MCF 10A (cell line): ENCODE data around the gene TIMM22. TPM values are rescaled to one million over a fixed set of nuclear protein-coding genes. Genes with fewer than 3 reads are reported as not detected.

ENCODE experiments used
- BruUV-seq: library from RNA; stranded (reverse); fragments of 400-500 nt; replicated peaks from 2 replicates; lab custom pipeline; 2021; lab: Mats Ljungman, UMichigan
- CTCF ChIA-PET: fragments of 300-600 bp; sonication (Branson Sonifier 250); formaldehyde crosslinking; extraction: SDS; loops from one replicate; lab custom pipeline; 2021; ENCODE audit warnings: antibody characterized with exemption, inconsistent platforms; lab: Yijun Ruan, JAX
- POLR2A ChIA-PET: fragments of 300-600, 350-650 bp; sonication (Branson Sonifier 250); formaldehyde crosslinking; extraction: SDS; loops from one replicate; lab custom pipeline; 2020; ENCODE audit warnings: antibody characterized with exemption, inconsistent platforms; lab: Yijun Ruan, JAX
- DNase-seq: peaks from one replicate; pipeline ENCODE4 v3.0.0-alpha.2; 2018; ENCODE audit not compliant: unreplicated experiment
- H3K27ac Mint-ChIP-seq: one replicate; pipeline ENCODE4 v1.8.0; 2022; ENCODE audit warnings: mild to moderate bottlenecking, low read depth, mixed read lengths; ENCODE audit not compliant: unreplicated experiment
- H3K27me3 Mint-ChIP-seq: one replicate; pipeline ENCODE4 v1.8.0; 2022; ENCODE audit warnings: mixed read lengths; ENCODE audit not compliant: insufficient read depth, unreplicated experiment
- H3K36me3 Mint-ChIP-seq: one replicate; pipeline ENCODE4 v1.8.0; 2022; ENCODE audit warnings: mild to moderate bottlenecking, moderate library complexity, mixed read lengths; ENCODE audit not compliant: insufficient read depth, unreplicated experiment
- H3K4me1 Mint-ChIP-seq: one replicate; pipeline ENCODE4 v1.8.0; 2022; ENCODE audit warnings: mixed read lengths; ENCODE audit not compliant: insufficient read depth, unreplicated experiment
- H3K4me3 Mint-ChIP-seq: one replicate; pipeline ENCODE4 v1.8.0; 2022; ENCODE audit warnings: mild to moderate bottlenecking, moderate library complexity, mixed read lengths; ENCODE audit not compliant: unreplicated experiment
- H3K9me3 Mint-ChIP-seq: one replicate; pipeline ENCODE4 v1.8.0; 2022; ENCODE audit warnings: mixed read lengths; ENCODE audit not compliant: unreplicated experiment
- CTCF ChIP-seq: fragments of 200-600 bp; IDR thresholded peaks from one replicate; pipeline ENCODE4 v1.8.0; 2022; ENCODE audit warnings: antibody characterized with exemption, mild to moderate bottlenecking; ENCODE audit not compliant: unreplicated experiment
- intact Hi-C: fragments of 100-400 bp; cut with micrococcal nuclease; formaldehyde crosslinking; loops from 2 replicates; pipeline ENCODE4 v1.14.1; 2022
- total RNA-seq: library from RNA; stranded (reverse); gene quantifications from 2 replicates; pipeline ENCODE4 v1.2.3, GENCODE V29; 2022

TIMM22 gene
- total RNA-seq, 1 experiment from 2014 or later = 16.6 TPM

GRCh38 chr17:1030684-1031532, 34.0 kb downstream of the TIMM22 start:
- intact Hi-C loops = no loop called here
- no peak overlapping the region for H3K27ac Mint-ChIP-seq
- ChIA-PET POLR2A (no interaction called here), CTCF (no interaction called here)
- H3K4me3 Mint-ChIP-seq = no peak overlapping the region
- H3K36me3 Mint-ChIP-seq = no peaks in the 10 kb centered on the region
- H3K9me3 Mint-ChIP-seq = no peaks in the 10 kb centered on the region
- no peaks in the 10 kb centered on the region for H3K27me3 Mint-ChIP-seq
- H3K4me1 Mint-ChIP-seq = no peaks in the 10 kb centered on the region
- TF ChIP-seq CTCF = no peak
- DNase-seq = no peak
- BruUV-seq = no TSS peak

GRCh38 chr17:1031711-1032110, 34.8 kb downstream of the TIMM22 start:
- POLR2A ChIA-PET = no interaction called here
- no TSS peak for BruUV-seq
- Mint-ChIP-seq H3K4me1 (no peaks in the 10 kb centered on the region), H3K36me3 (no peaks in the 10 kb centered on the region), H3K9me3 (no peaks in the 10 kb centered on the region), H3K27ac (no peak overlapping the region), H3K4me3 (no peak overlapping the region), H3K27me3 (no peaks in the 10 kb centered on the region)
- CTCF ChIA-PET = no interaction called here
- intact Hi-C loops = no loop called here
- TF ChIP-seq CTCF = no peak
- DNase-seq = no peak

- H3K9me3 Mint-ChIP-seq = no peaks in the 10 kb centered on the region
- no peaks in the 10 kb centered on the region for H3K27me3 Mint-ChIP-seq
- intact Hi-C loops = no loop called here
- TF ChIP-seq CTCF = no peak
- no peaks in the 10 kb centered on the region for H3K36me3 Mint-ChIP-seq
- no peak for DNase-seq
- no TSS peak for BruUV-seq
- H3K4me3 Mint-ChIP-seq = no peak overlapping the region
- H3K4me1 Mint-ChIP-seq = no peaks in the 10 kb centered on the region
- CTCF ChIA-PET = no interaction called here
- H3K27ac Mint-ChIP-seq = no peak overlapping the region
- POLR2A ChIA-PET = no interaction called here
These were observed 35.5 kb downstream of the TIMM22 start for GRCh38 chr17:1032391-1032790.

GRCh38 chr17:1033503-1033902, 36.6 kb downstream of the TIMM22 start:
- no peak overlapping the region for H3K27ac Mint-ChIP-seq
- H3K4me1 Mint-ChIP-seq = no peaks in the 10 kb centered on the region
- H3K9me3 Mint-ChIP-seq = no peaks in the 10 kb centered on the region
- intact Hi-C loops = no loop called here
- TF ChIP-seq CTCF = no peak
- POLR2A ChIA-PET = interaction anchor here (0.6 kb wide), 1 partner anchor 65 kb away, joined by 3 read pairs; no protein-coding TSS in a partner anchor
- H3K36me3 Mint-ChIP-seq = no peaks in the 10 kb centered on the region
- CTCF ChIA-PET = interaction anchor here (0.7 kb wide), 1 partner anchor 10 kb away, joined by 3 read pairs; no protein-coding TSS in a partner anchor
- no peaks in the 10 kb centered on the region for H3K27me3 Mint-ChIP-seq
- no TSS peak for BruUV-seq
- no peak for DNase-seq
- H3K4me3 Mint-ChIP-seq = no peak overlapping the region
